ENCODE results near the gene LTBP1.
"Not testable (repeated sequence)": the region's sequence is repeated elsewhere in the genome, so short reads cannot be mapped to it uniquely, and the experiment has no call there.

Gene LTBP1

GRCh38 chr2:33380719-33381118 is 434.0 kb downstream of the LTBP1 start:
- no peak overlapping the region for H3K4me3 ChIP-seq (ENCODE audit: low read depth in 1 of 2, low read length in 2 of 2)
- H3K9me3 ChIP-seq (ENCODE audit: control insufficient read depth in 1 of 2, low read length in 2 of 2) = no peaks in the 10 kb centered on the region
- H3K36me3 ChIP-seq (ENCODE audit: control insufficient read depth in 1 of 2, insufficient read depth in 2 of 2, low read length in 2 of 2) = no peaks in the 10 kb centered on the region
- H3K4me1 ChIP-seq (ENCODE audit: control insufficient read depth in 1 of 2, insufficient read depth in 2 of 2, low read length in 2 of 2) = no peaks in the 10 kb centered on the region
- no peaks in the 10 kb centered on the region for H3K27me3 ChIP-seq (ENCODE audit: low read depth, low read length)
- H3K27ac ChIP-seq (ENCODE audit: low read length) = no peak overlapping the region

GRCh38 chr2:33381301-33381858 is 434.6 kb downstream of the LTBP1 start:
- no peaks in the 10 kb centered on the region for H3K4me1 ChIP-seq (ENCODE audit: control insufficient read depth in 1 of 2, insufficient read depth in 2 of 2, low read length in 2 of 2)
- H3K27ac ChIP-seq (ENCODE audit: low read length) = no peak overlapping the region
- no peaks in the 10 kb centered on the region for H3K27me3 ChIP-seq (ENCODE audit: low read depth, low read length)
- no peaks in the 10 kb centered on the region for H3K9me3 ChIP-seq (ENCODE audit: control insufficient read depth in 1 of 2, low read length in 2 of 2)
- H3K4me3 ChIP-seq (ENCODE audit: low read depth in 1 of 2, low read length in 2 of 2) = no peak overlapping the region
- no peaks in the 10 kb centered on the region for H3K36me3 ChIP-seq (ENCODE audit: control insufficient read depth in 1 of 2, insufficient read depth in 2 of 2, low read length in 2 of 2)

- Histone ChIP-seq H3K27ac (ENCODE audit: low read length) (no peak overlapping the region), H3K36me3 (ENCODE audit: control insufficient read depth in 1 of 2, insufficient read depth in 2 of 2, low read length in 2 of 2) (no peaks in the 10 kb centered on the region), H3K4me3 (ENCODE audit: low read depth in 1 of 2, low read length in 2 of 2) (no peak overlapping the region), H3K4me1 (ENCODE audit: control insufficient read depth in 1 of 2, insufficient read depth in 2 of 2, low read length in 2 of 2) (no peaks in the 10 kb centered on the region), H3K9me3 (ENCODE audit: control insufficient read depth in 1 of 2, low read length in 2 of 2) (no peaks in the 10 kb centered on the region), H3K27me3 (ENCODE audit: low read depth, low read length) (no peaks in the 10 kb centered on the region)
These were observed 437.3 kb downstream of the LTBP1 start for GRCh38 chr2:33383855-33384598.

GRCh38 chr2:33384599-33384961 is 437.8 kb downstream of the LTBP1 start:
- Histone ChIP-seq H3K9me3 (ENCODE audit: control insufficient read depth in 1 of 2, low read length in 2 of 2) (no peaks in the 10 kb centered on the region), H3K27me3 (ENCODE audit: low read depth, low read length) (no peaks in the 10 kb centered on the region), H3K27ac (ENCODE audit: low read length) (no peak overlapping the region)

GRCh38 chr2:33388996-33389395 is 442.2 kb downstream of the LTBP1 start:
- Histone ChIP-seq H3K9me3 (ENCODE audit: control insufficient read depth in 1 of 2, low read length in 2 of 2) (no peaks in the 10 kb centered on the region), H3K27me3 (ENCODE audit: low read depth, low read length) (no peaks in the 10 kb centered on the region), H3K4me1 (ENCODE audit: control insufficient read depth in 1 of 2, insufficient read depth in 2 of 2, low read length in 2 of 2) (no peaks in the 10 kb centered on the region), H3K27ac (ENCODE audit: low read length) (no peak overlapping the region), H3K36me3 (ENCODE audit: control insufficient read depth in 1 of 2, insufficient read depth in 2 of 2, low read length in 2 of 2) (no peaks in the 10 kb centered on the region), H3K4me3 (ENCODE audit: low read depth in 1 of 2, low read length in 2 of 2) (no peak overlapping the region)

More at GRCh38 chr2:33384599-33384961, 437.8 kb downstream of the LTBP1 start:
- Histone ChIP-seq H3K36me3 (ENCODE audit: control insufficient read depth in 1 of 2, insufficient read depth in 2 of 2, low read length in 2 of 2) (no peaks in the 10 kb centered on the region), H3K4me3 (ENCODE audit: low read depth in 1 of 2, low read length in 2 of 2) (no peak overlapping the region), H3K4me1 (ENCODE audit: control insufficient read depth in 1 of 2, insufficient read depth in 2 of 2, low read length in 2 of 2) (no peaks in the 10 kb centered on the region)

- not testable (repeated sequence) for H3K4me3 ChIP-seq (ENCODE audit: low read depth in 1 of 2, low read length in 2 of 2); H3K9me3 ChIP-seq (ENCODE audit: control insufficient read depth in 1 of 2, low read length in 2 of 2); H3K27me3 ChIP-seq (ENCODE audit: low read depth, low read length); H3K4me1 ChIP-seq (ENCODE audit: control insufficient read depth in 1 of 2, insufficient read depth in 2 of 2, low read length in 2 of 2); H3K36me3 ChIP-seq (ENCODE audit: control insufficient read depth in 1 of 2, insufficient read depth in 2 of 2, low read length in 2 of 2); H3K27ac ChIP-seq (ENCODE audit: low read length)
These were observed 442.9 kb downstream of the LTBP1 start for GRCh38 chr2:33389695-33390094.

DNA sequence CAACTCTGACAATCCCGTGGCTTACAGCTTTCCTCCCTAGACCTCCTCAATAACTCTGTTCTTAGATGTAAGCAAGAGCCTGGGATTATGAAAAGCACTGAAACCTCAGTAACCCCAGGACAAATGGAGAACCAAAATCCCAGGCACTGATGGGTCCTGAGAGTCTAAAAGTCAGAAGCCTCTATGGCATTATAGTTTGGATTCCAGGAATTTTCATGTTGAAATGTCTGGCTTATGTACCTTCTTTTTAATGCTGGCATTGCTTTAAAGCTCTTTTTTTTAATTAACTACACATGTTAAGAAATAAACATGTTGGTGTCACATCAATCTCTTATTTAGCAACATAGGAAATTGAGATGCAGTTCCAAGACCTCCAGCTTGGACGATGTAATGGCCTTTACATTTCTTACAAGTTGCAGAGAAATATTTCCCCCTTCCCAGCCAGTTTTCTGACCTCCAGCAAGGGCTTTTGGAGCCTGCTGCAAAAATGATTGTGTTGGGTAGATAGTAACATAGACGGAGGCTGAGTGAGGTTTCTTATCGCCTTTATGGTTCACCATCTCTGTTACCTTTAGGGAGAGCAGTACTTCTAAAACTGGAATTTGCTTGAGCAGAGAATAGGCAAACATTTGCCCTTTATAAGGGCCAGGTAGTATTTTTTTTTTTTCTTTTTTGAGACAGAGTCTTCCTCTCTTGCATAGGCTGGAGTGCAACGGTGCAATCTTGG is 444.9 kb downstream of the LTBP1 start:
- no peaks in the 10 kb centered on the region for H3K27me3 ChIP-seq (ENCODE audit: low read depth, low read length)
- H3K4me1 ChIP-seq (ENCODE audit: control insufficient read depth in 1 of 2, insufficient read depth in 2 of 2, low read length in 2 of 2) = no peaks in the 10 kb centered on the region
- no peaks in the 10 kb centered on the region for H3K36me3 ChIP-seq (ENCODE audit: control insufficient read depth in 1 of 2, insufficient read depth in 2 of 2, low read length in 2 of 2)
- H3K27ac ChIP-seq (ENCODE audit: low read length) = no peak overlapping the region
- no peak overlapping the region for H3K4me3 ChIP-seq (ENCODE audit: low read depth in 1 of 2, low read length in 2 of 2)
- H3K9me3 ChIP-seq (ENCODE audit: control insufficient read depth in 1 of 2, low read length in 2 of 2) = no peaks in the 10 kb centered on the region

DNA sequence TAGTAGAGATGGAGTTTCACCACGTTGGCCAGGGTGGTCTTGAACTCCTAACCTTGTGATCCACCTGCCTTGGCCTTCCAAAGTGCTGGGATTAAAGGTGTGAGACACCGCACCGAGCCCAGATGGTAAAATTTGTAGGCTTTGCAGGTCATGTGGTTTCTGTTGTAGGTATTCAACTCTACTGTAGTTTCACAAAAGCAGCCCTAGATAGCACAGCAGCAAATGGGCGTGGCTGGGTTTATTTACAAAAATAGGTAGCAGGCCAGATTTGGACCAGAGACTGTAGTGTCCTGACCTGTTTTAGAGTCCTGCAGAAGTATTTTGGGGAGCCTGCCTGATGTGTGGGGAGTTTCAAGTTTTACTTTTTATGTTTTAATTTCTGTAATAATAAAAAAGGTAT is 445.6 kb downstream of the LTBP1 start:
- Histone ChIP-seq H3K36me3 (ENCODE audit: control insufficient read depth in 1 of 2, insufficient read depth in 2 of 2, low read length in 2 of 2) (no peaks in the 10 kb centered on the region), H3K27me3 (ENCODE audit: low read depth, low read length) (no peaks in the 10 kb centered on the region), H3K4me1 (ENCODE audit: control insufficient read depth in 1 of 2, insufficient read depth in 2 of 2, low read length in 2 of 2) (no peaks in the 10 kb centered on the region), H3K9me3 (ENCODE audit: control insufficient read depth in 1 of 2, low read length in 2 of 2) (no peaks in the 10 kb centered on the region), H3K27ac (ENCODE audit: low read length) (no peak overlapping the region), H3K4me3 (ENCODE audit: low read depth in 1 of 2, low read length in 2 of 2) (no peak overlapping the region)

DNA sequence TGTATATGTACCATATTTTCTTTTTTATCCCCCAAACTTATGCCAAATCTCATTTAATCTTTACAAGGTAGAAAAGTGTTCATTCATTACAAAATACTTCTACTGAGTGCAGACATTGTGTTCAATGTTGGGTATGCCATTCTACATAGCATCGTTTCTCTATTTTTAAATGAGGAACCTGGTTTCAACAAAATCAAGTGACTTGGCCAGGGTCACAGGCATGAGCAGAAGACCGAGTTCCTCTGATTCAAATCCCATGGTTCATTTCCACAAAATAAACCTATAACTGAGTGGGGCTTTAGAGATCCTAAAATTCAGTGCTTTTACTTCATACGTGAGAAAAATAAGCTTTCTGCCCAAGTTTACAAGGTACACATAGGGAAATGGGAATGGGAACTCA is 448.3 kb downstream of the LTBP1 start:
- H3K36me3 ChIP-seq (ENCODE audit: control insufficient read depth in 1 of 2, insufficient read depth in 2 of 2, low read length in 2 of 2) = peaks cover 0 to 5% of the 10 kb centered on the region in 2 donors
- H3K27me3 ChIP-seq (ENCODE audit: low read depth, low read length) = no peaks in the 10 kb centered on the region
- no peak overlapping the region for H3K27ac ChIP-seq (ENCODE audit: low read length)
- no peaks in the 10 kb centered on the region for H3K9me3 ChIP-seq (ENCODE audit: control insufficient read depth in 1 of 2, low read length in 2 of 2)
- H3K4me3 ChIP-seq (ENCODE audit: low read depth in 1 of 2, low read length in 2 of 2) = no peak overlapping the region
- H3K4me1 ChIP-seq (ENCODE audit: control insufficient read depth in 1 of 2, insufficient read depth in 2 of 2, low read length in 2 of 2) = no peaks in the 10 kb centered on the region

DNA sequence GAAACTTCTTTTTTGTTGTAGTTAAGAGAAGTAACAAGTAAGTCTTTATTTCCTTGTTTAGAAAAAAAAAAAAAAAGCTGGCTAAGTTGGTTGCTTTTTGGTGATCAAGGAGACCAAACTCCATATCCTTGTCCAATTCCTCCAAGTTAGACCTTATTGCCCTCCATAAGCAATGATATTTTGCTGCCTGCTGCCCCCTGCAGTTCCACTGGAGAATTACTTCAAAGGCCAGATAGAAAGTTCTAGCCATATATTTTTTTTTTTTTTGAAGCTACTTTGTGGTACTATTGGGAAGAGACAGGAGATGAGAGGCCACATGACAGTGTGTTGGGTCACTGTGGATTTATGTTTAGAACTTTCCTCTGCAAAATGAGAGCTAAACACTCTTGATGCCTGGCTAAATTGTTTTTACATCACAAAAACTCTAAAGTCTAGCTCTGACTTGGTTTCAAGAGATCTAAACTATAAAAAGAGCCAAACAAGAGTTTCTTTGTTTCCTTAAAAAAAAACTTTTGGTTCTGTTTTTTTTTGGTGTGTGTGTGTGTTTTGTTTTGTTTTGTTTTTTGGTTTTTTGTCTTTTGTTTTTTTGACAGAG is 449.0 kb downstream of the LTBP1 start:
- no peaks in the 10 kb centered on the region for H3K4me1 ChIP-seq (ENCODE audit: control insufficient read depth in 1 of 2, insufficient read depth in 2 of 2, low read length in 2 of 2)
- peaks cover 0 to 5% of the 10 kb centered on the region in 2 donors for H3K36me3 ChIP-seq (ENCODE audit: control insufficient read depth in 1 of 2, insufficient read depth in 2 of 2, low read length in 2 of 2)
- no peaks in the 10 kb centered on the region for H3K27me3 ChIP-seq (ENCODE audit: low read depth, low read length)
- H3K27ac ChIP-seq (ENCODE audit: low read length) = no peak overlapping the region
- H3K4me3 ChIP-seq (ENCODE audit: low read depth in 1 of 2, low read length in 2 of 2) = no peak overlapping the region
- H3K9me3 ChIP-seq (ENCODE audit: control insufficient read depth in 1 of 2, low read length in 2 of 2) = no peaks in the 10 kb centered on the region

DNA sequence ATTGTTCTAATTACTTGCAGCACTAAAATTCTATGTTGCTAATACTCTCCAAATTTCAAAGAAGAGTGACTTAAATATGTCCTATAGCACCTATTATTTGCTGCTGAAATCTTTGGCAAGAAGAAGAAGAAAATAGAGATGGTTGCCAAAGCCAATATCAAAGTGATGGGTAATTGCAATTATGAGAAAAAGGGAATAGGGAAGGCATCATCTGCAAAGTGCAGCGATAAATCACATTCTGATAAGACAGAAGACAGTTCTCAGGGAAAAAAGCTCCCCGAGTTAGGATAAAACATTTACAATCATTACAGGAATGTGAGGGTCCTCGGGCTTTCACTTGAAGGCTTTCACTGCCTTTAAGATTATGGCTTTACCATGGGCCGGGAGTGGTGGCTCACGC is 457.6 kb downstream of the LTBP1 start:
- H3K4me1 ChIP-seq (ENCODE audit: control insufficient read depth in 1 of 2, insufficient read depth in 2 of 2, low read length in 2 of 2) = no peaks in the 10 kb centered on the region
- no peaks in the 10 kb centered on the region for H3K36me3 ChIP-seq (ENCODE audit: control insufficient read depth in 1 of 2, insufficient read depth in 2 of 2, low read length in 2 of 2)
- peaks cover 3 to 4% of the 10 kb centered on the region in 2 donors for H3K9me3 ChIP-seq (ENCODE audit: control insufficient read depth in 1 of 2, low read length in 2 of 2)
- no peak overlapping the region for H3K27ac ChIP-seq (ENCODE audit: low read length)
- no peak overlapping the region for H3K4me3 ChIP-seq (ENCODE audit: low read depth in 1 of 2, low read length in 2 of 2)
- no peaks in the 10 kb centered on the region for H3K27me3 ChIP-seq (ENCODE audit: low read depth, low read length)
